GM12891 (cell line): Measurements from ENCODE around the gene KRTAP5-7.

ENCODE experiments used
- PAX5 ChIP-seq: IDR thresholded peaks from 2 replicates; pipeline ENCODE4 v1.6.1; 2011; ENCODE audit warnings: low read length, moderate library complexity, mild to moderate bottlenecking; ENCODE audit not compliant: insufficient read depth, severe bottlenecking
- POLR2A ChIP-seq: IDR thresholded peaks from 2 replicates; pipeline ENCODE4 v1.6.1; 2011; ENCODE audit warnings: low read depth, low read length, control low read depth
- POLR2AphosphoS5 ChIP-seq: IDR thresholded peaks from 2 replicates; pipeline ENCODE4 v1.6.1; 2011; ENCODE audit warnings: low read depth, low read length, control low read depth
- POU2F2 ChIP-seq: IDR thresholded peaks from 2 replicates; pipeline ENCODE4 v1.6.1; 2011; ENCODE audit warnings: low read depth, mild to moderate bottlenecking, control low read depth, low read length, moderate library complexity
- SPI1 ChIP-seq: IDR thresholded peaks from 2 replicates; pipeline ENCODE4 v1.6.1; 2011; ENCODE audit warnings: low read depth, low read length, control low read depth
- TAF1 ChIP-seq: IDR thresholded peaks from 2 replicates; pipeline ENCODE4 v1.6.1; 2011; ENCODE audit warnings: low read depth, low read length, control low read depth

DNA sequence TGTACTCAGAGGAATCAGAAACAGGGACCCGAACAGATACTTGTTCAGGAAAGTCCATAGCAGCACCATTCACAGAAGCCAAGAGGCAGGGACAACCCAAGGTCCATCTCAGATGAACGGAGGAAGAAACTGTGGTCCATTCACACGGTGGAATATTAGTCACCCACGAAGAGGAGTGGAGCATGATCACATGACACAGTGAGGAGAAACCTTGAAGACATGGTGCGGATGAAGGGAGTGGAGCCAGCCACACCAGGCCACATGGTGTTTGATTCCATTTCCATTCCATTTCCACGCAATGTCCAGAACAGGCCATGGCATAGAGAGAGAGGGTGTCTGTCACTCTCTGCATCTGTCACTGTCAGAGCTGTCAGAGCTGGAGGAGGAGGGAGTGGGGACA, 43.4 kb upstream of the KRTAP5-7 start:
- TF ChIP-seq POLR2A (no peak), TAF1 (no peak), POLR2AphosphoS5 (no peak), SPI1 (no peak), PAX5 (no peak), POU2F2 (no peak)
